Activated CD8-positive, alpha-beta T cell treated with anti-CD3 and anti-CD28 coated beads for 36 hours (primary cell): ENCODE data around the gene DEFB113. TPM values are rescaled to one million over a fixed set of nuclear protein-coding genes. Genes with fewer than 3 reads are reported as not detected.

Experiments
- ATAC-seq: fragments of 200-7000 bp; cut with Tn5 transposase; one replicate; pipeline ENCODE4 v1.10.0; 2021; ENCODE audit warnings: mild to moderate bottlenecking, moderate library complexity
- CTCF ChIA-PET: fragments of 350-600 bp; sonication (Branson Sonifier 250); formaldehyde crosslinking; loops from one replicate; lab custom pipeline; 2021; ENCODE audit warnings: antibody characterized with exemption; lab: Charles Lee
- POLR2A ChIA-PET: fragments of 350-600 bp; sonication (Branson Sonifier 250); formaldehyde crosslinking; loops from one replicate; lab custom pipeline; 2021; ENCODE audit warnings: antibody characterized with exemption; lab: Charles Lee
- DNase-seq: peaks from one replicate; pipeline ENCODE4 v3.0.0-alpha.2; 2020
- H3K27ac Mint-ChIP-seq: one replicate; pipeline ENCODE4 v1.8.0; 2021; ENCODE audit warnings: mild to moderate bottlenecking, mixed read lengths
- H3K27me3 Mint-ChIP-seq: one replicate; pipeline ENCODE4 v1.8.0; 2021; ENCODE audit warnings: mixed read lengths
- H3K36me3 Mint-ChIP-seq: one replicate; pipeline ENCODE4 v1.8.0; 2021; ENCODE audit warnings: low read depth, mixed read lengths
- H3K4me1 Mint-ChIP-seq: one replicate; pipeline ENCODE4 v1.8.0; 2021; ENCODE audit warnings: low read depth, mixed read lengths
- H3K4me3 Mint-ChIP-seq: one replicate; pipeline ENCODE4 v1.8.0; 2021; ENCODE audit warnings: mild to moderate bottlenecking, moderate library complexity, mixed read lengths
- H3K9me3 Mint-ChIP-seq: one replicate; pipeline ENCODE4 v1.8.0; 2021; ENCODE audit warnings: mixed read lengths
- CTCF ChIP-seq: fragments of 200-600 bp; IDR thresholded peaks from one replicate; pipeline ENCODE4 v1.8.0; 2022; ENCODE audit warnings: antibody characterized with exemption, mild to moderate bottlenecking
- intact Hi-C: fragments of 100-400 bp; cut with micrococcal nuclease; formaldehyde crosslinking; loops from one replicate; pipeline ENCODE4 v1.10.0; 2022
- total RNA-seq, 2 experiments: library from RNA; stranded (reverse); gene quantifications; one replicate each; pipeline ENCODE4 v1.2.3, GENCODE V29; 2021

Gene DEFB113
- total RNA-seq, 2 experiments from 2014 or later: not detected

- no peak for TF ChIP-seq CTCF
These were observed 18.3 kb upstream of the DEFB113 start for GRCh38 chr6:49987749-49988148.

GRCh38 chr6:49986551-49986950 lies 17.1 kb upstream of the DEFB113 start:
- no peak for TF ChIP-seq CTCF
- no peak overlapping the region for H3K27ac Mint-ChIP-seq
- H3K36me3 Mint-ChIP-seq: no peaks in the 10 kb centered on the region
- H3K27me3 Mint-ChIP-seq: no peaks in the 10 kb centered on the region
- no peak for DNase-seq
- CTCF ChIA-PET: no interaction called here
- H3K4me3 Mint-ChIP-seq: no peak overlapping the region
- POLR2A ChIA-PET: no interaction called here
- no peaks in the 10 kb centered on the region for H3K4me1 Mint-ChIP-seq
- H3K9me3 Mint-ChIP-seq: peaks cover 2% of the 10 kb centered on the region
- no peak for ATAC-seq
- intact Hi-C loops: no loop called here

More at GRCh38 chr6:49987749-49988148, 18.3 kb upstream of the DEFB113 start:
- Mint-ChIP-seq H3K36me3 (no peaks in the 10 kb centered on the region), H3K27ac (no peak overlapping the region), H3K27me3 (no peaks in the 10 kb centered on the region), H3K4me3 (no peak overlapping the region), H3K9me3 (no peaks in the 10 kb centered on the region), H3K4me1 (no peaks in the 10 kb centered on the region)
- ChIA-PET CTCF (no interaction called here), POLR2A (no interaction called here)
- intact Hi-C loops: no loop called here
- ATAC-seq (no peak), DNase-seq (no peak)

GRCh38 chr6:49982046-49982445 lies 12.6 kb upstream of the DEFB113 start:
- Mint-ChIP-seq H3K4me1 (no peaks in the 10 kb centered on the region), H3K27me3 (no peaks in the 10 kb centered on the region)
- TF ChIP-seq CTCF: no peak

GRCh38 chr6:49980898-49981297 lies 11.5 kb upstream of the DEFB113 start:
- Mint-ChIP-seq H3K27me3 (no peaks in the 10 kb centered on the region), H3K4me3 (no peak overlapping the region), H3K9me3 (peaks cover 5% of the 10 kb centered on the region), H3K27ac (no peak overlapping the region), H3K4me1 (no peaks in the 10 kb centered on the region), H3K36me3 (no peaks in the 10 kb centered on the region)
- ATAC-seq (no peak), DNase-seq (no peak)
- TF ChIP-seq CTCF: no peak
- intact Hi-C loops: no loop called here
- CTCF ChIA-PET: no interaction called here
- POLR2A ChIA-PET: no interaction called here

More at GRCh38 chr6:49982046-49982445, 12.6 kb upstream of the DEFB113 start:
- Mint-ChIP-seq H3K27ac (no peak overlapping the region), H3K4me3 (no peak overlapping the region), H3K36me3 (no peaks in the 10 kb centered on the region), H3K9me3 (peaks cover 2% of the 10 kb centered on the region)
- CTCF ChIA-PET: interaction anchor here (0.6 kb wide), 1 partner anchor 130 kb away, joined by 4 read pairs; no protein-coding TSS in a partner anchor
- intact Hi-C loops: no loop called here
- DNase-seq (no peak), ATAC-seq (no peak)
- POLR2A ChIA-PET: no interaction called here

GRCh38 chr6:49979584-49979983 lies 10.2 kb upstream of the DEFB113 start:
- no peaks in the 10 kb centered on the region for H3K4me1 Mint-ChIP-seq
- intact Hi-C loops: no loop called here
- TF ChIP-seq CTCF: no peak
- H3K27me3 Mint-ChIP-seq: no peaks in the 10 kb centered on the region
- no peak for ATAC-seq
- no peak overlapping the region for H3K4me3 Mint-ChIP-seq
- ChIA-PET POLR2A (no interaction called here), CTCF (no interaction called here)
- H3K36me3 Mint-ChIP-seq: no peaks in the 10 kb centered on the region
- no peak for DNase-seq
- peaks cover 5% of the 10 kb centered on the region for H3K9me3 Mint-ChIP-seq
- H3K27ac Mint-ChIP-seq: no peak overlapping the region
